K562 (cell line): ENCODE measurements around the gene TTC19. TPM values are rescaled to one million over a fixed set of nuclear protein-coding genes. Genes with fewer than 3 reads are reported as not detected.

Experiments
- ATAC-seq: fragments of 200-7000 bp; cut with Tn5 transposase; 3 replicates; pipeline ENCODE4 v1.9.1; 2020; ENCODE audit warnings: moderate library complexity
- BruUV-seq: library from RNA; stranded (reverse); fragments of 400-500 nt; replicated peaks from 2 replicates; lab custom pipeline; 2021; lab: Mats Ljungman, UMichigan
- CTCF ChIA-PET: fragments of 300-600 bp; formaldehyde crosslinking; extraction: SDS; loops from one replicate; lab custom pipeline; 2021; ENCODE audit warnings: low intra/inter-chr PET ratio; lab: Yijun Ruan, JAX
- POLR2A ChIA-PET: fragments of 300-600, 350-650 bp; sonication (Branson Sonifier 250); formaldehyde crosslinking; extraction: SDS; loops from one replicate; lab custom pipeline; 2021; ENCODE audit warnings: antibody characterized with exemption, inconsistent platforms; lab: Yijun Ruan, JAX
- DNase-seq, 4 experiments: peaks; one replicate each; pipeline versions ENCODE4 v3.0.0 to v3.0.0-alpha.2; 2011 to 2018; ENCODE audit warnings: low spot score in 3 of 4, mixed read lengths in 3 of 4; ENCODE audit errors: extremely low read depth in 1 of 4
- FAIRE-seq: peaks from 2 replicates; lab custom pipeline; 2011; peaks lifted over from hg19 to GRCh38; lab: Jason Lieb, UNC
- H2AFZ ChIP-seq: 2 replicates; pipeline ENCODE4 v1.6.0; 2011; ENCODE audit warnings: low read depth, low read length, control low read depth, inconsistent platforms
- H3K27ac ChIP-seq: fragments of 200-600 bp; 3 replicates; pipeline ENCODE4 v1.8.0; 2011; ENCODE audit warnings: low read depth, mild to moderate bottlenecking, control low read depth, inconsistent platforms, low read length, moderate library complexity, mixed read lengths; ENCODE audit errors: extremely low read depth
- H3K27me3 ChIP-seq, 2 experiments: fragments of 300-600 bp in 1 of 2; 2 replicates in 1 of 2; 3 replicates in 1 of 2; pipeline versions ENCODE4 v1.6.0 to v1.8.0; 2011; ENCODE audit warnings: inconsistent platforms in 2 of 2, low read length in 2 of 2, mild to moderate bottlenecking in 1 of 2, mixed read lengths in 1 of 2, moderate library complexity in 1 of 2; ENCODE audit not compliant: control insufficient read depth in 2 of 2, insufficient read depth in 2 of 2
- H3K36me3 ChIP-seq: fragments of 300-600 bp; 3 replicates; pipeline ENCODE4 v1.8.0; 2011; ENCODE audit warnings: mild to moderate bottlenecking, low read length, inconsistent platforms; ENCODE audit not compliant: control insufficient read depth, insufficient read depth
- H3K4me1 ChIP-seq, 2 experiments: fragments of 200-600 bp in 1 of 2; replicated peaks in 1 of 2; 2 replicates in 1 of 2; 3 replicates in 1 of 2; pipeline versions ENCODE4 v1.5.1 to v1.8.0; 2011; ENCODE audit warnings: inconsistent platforms in 2 of 2, low read length in 2 of 2, mild to moderate bottlenecking in 1 of 2, mixed read lengths in 1 of 2, moderate library complexity in 1 of 2; ENCODE audit not compliant: control insufficient read depth in 2 of 2, insufficient read depth in 2 of 2
- H3K4me2 ChIP-seq: 2 replicates; pipeline ENCODE4 v1.6.1; 2011; ENCODE audit warnings: low read length, control low read depth, inconsistent platforms, mixed read lengths; ENCODE audit not compliant: insufficient read depth
- H3K4me3 ChIP-seq: fragments of 200-600 bp; sonication (generic), shearing (Covaris generic); 2 replicates; pipeline ENCODE4 v1.5.1; 2016; ENCODE audit warnings: control low read depth, inconsistent platforms
- H3K79me2 ChIP-seq: fragments of 200-600 bp; 3 replicates; pipeline ENCODE4 v1.8.0; 2011; ENCODE audit warnings: low read length, inconsistent platforms; ENCODE audit not compliant: control insufficient read depth, insufficient read depth
- H3K9ac ChIP-seq, 2 experiments: 2 replicates each; pipeline versions ENCODE4 v1.6.0 to v1.6.1; 2011; ENCODE audit warnings: low read depth in 2 of 2, low read length in 2 of 2, control low read depth in 1 of 2, inconsistent platforms in 1 of 2, mild to moderate bottlenecking in 1 of 2, mixed read lengths in 1 of 2; ENCODE audit not compliant: insufficient read depth in 1 of 2
- H3K9me1 ChIP-seq: one replicate; pipeline ENCODE4 v1.6.0; 2011; ENCODE audit warnings: inconsistent platforms, mild to moderate bottlenecking, low read length, moderate library complexity; ENCODE audit not compliant: control insufficient read depth, insufficient read depth
- H3K9me3 ChIP-seq: replicated peaks from 2 replicates; pipeline ENCODE4 v1.5.1; 2011; ENCODE audit warnings: low read depth, low read length, inconsistent platforms; ENCODE audit not compliant: control insufficient read depth, insufficient read depth
- H4K20me1 ChIP-seq: replicated peaks from 2 replicates; pipeline ENCODE4 v1.6.1; 2011; ENCODE audit warnings: low read length, inconsistent platforms, mixed read lengths; ENCODE audit not compliant: control insufficient read depth, insufficient read depth
- CHCHD3 ChIP-seq: fragments of 250-450 bp; sonication (Bioruptor Pico); IDR thresholded peaks from 2 replicates; pipeline ENCODE4 v2.1.2; 2022; ENCODE audit warnings: mild to moderate bottlenecking
- CHD1 ChIP-seq: fragments of 200-600 bp; sonication (generic); IDR thresholded peaks from one replicate; pipeline ENCODE4 v1.6.1; 2012; ENCODE audit warnings: mild to moderate bottlenecking, moderate library complexity, low read length, inconsistent platforms
- CSDE1 ChIP-seq, 2 experiments: fragments of 450-650 bp; IDR thresholded peaks; 2 replicates each; pipeline ENCODE4 v1.6.1; 2016; ENCODE audit warnings: mild to moderate bottlenecking in 1 of 2
- ELK1 ChIP-seq: sonication (generic); formaldehyde crosslinking; IDR thresholded peaks from 2 replicates; pipeline ENCODE4 v1.8.1; 2022; ENCODE audit warnings: missing genetic modification reagents
- HDAC8 ChIP-seq: fragments of 450-650 bp; IDR thresholded peaks from 2 replicates; pipeline ENCODE4 v1.6.1; 2016; ENCODE audit warnings: mild to moderate bottlenecking, missing genetic modification characterization, moderate library complexity, missing compliant biosample characterization
- SNIP1 ChIP-seq: fragments of 450-650 bp; IDR thresholded peaks from 2 replicates; pipeline ENCODE4 v1.7.1; 2017; ENCODE audit warnings: low read depth, mild to moderate bottlenecking
- TAF15 ChIP-seq: fragments of 200-400 bp; formaldehyde crosslinking; IDR thresholded peaks from 2 replicates; pipeline ENCODE4 v1.6.1; 2017; ENCODE audit warnings: mild to moderate bottlenecking, low read depth, low read length, moderate library complexity
- TAL1 ChIP-seq: fragments of 450-650 bp; IDR thresholded peaks from 2 replicates; pipeline ENCODE4 v1.6.1; 2016; ENCODE audit warnings: mild to moderate bottlenecking
- TOE1 ChIP-seq, 2 experiments: fragments of 450-650 bp in 1 of 2; sonication (generic) in 1 of 2; formaldehyde crosslinking in 1 of 2; IDR thresholded peaks; 2 replicates each; pipeline versions ENCODE4 v1.7.1 to v1.8.0; 2016 to 2022; ENCODE audit warnings: borderline replicate concordance in 2 of 2, mild to moderate bottlenecking in 2 of 2, antibody characterized with exemption in 1 of 2, inconsistent platforms in 1 of 2, low read depth in 1 of 2, missing genetic modification reagents in 1 of 2, moderate library complexity in 1 of 2
- ZNF655 ChIP-seq: fragments of 250-450 bp; sonication (Bioruptor Pico); IDR thresholded peaks from 2 replicates; pipeline ENCODE4 v1.5.0; 2021
- ZNF668 ChIP-seq: fragments of 250-450 bp; sonication (Bioruptor Pico); IDR thresholded peaks from 2 replicates; pipeline ENCODE4 v1.8.0; 2022; ENCODE audit warnings: mild to moderate bottlenecking, inconsistent platforms
- ZNF785 ChIP-seq: fragments of 250-450 bp; sonication (Bioruptor Pico); IDR thresholded peaks from 2 replicates; pipeline ENCODE4 v1.4.0; 2020; ENCODE audit warnings: mild to moderate bottlenecking
- WGBS: fragments of 100-300 bp; shearing (Covaris generic); methylation state at CpG from one replicate; pipeline ENCODE4 v1.1.6; 2016; ENCODE audit warnings: low coverage, mixed read lengths; ENCODE audit not compliant: insufficient coverage; ENCODE audit errors: missing lambda C conversion rate; 5-methylcytosine and 5-hydroxymethylcytosine counted together
- in situ Hi-C: fragments of 300-500 bp; cut with MboI; formaldehyde crosslinking; loops from 4 replicates; pipeline ENCODE4 v1.15.0; 2018; ENCODE audit warnings: inconsistent platforms, mixed read lengths
- intact Hi-C: fragments of 100-400 bp; cut with micrococcal nuclease; formaldehyde crosslinking; loops from 2 replicates; pipeline ENCODE4 v1.14.2; 2022
- polyA plus RNA-seq, 8 experiments: library from polyadenylated mRNA; depleted of rRNA in 4 of 8; stranded (reverse) in 5 of 8; unstranded in 3 of 8; fragments of >200 nt; fragmentation: Nextera tagmentation in 2 of 8; fragmentation: Illumina TruSeq in 1 of 8; extraction: Ambion mirVana in 2 of 8; extraction: Trizol in 1 of 8; gene quantifications; 2 replicates each; pipeline versions ENCODE4 v1.2.1 to v1.2.3, GENCODE V29; 2011 to 2014; ENCODE audit warnings: inconsistent platforms in 1 of 8, missing spikeins in 1 of 8
- total RNA-seq, 7 experiments: library from RNA; depleted of rRNA in 6 of 7; stranded (reverse); fragments of >200 nt in 6 of 7; fragmentation: Illumina TruSeq in 2 of 7; extraction: Trizol in 2 of 7; gene quantifications; 2 replicates each; pipeline versions ENCODE4 v1.2.1 to v1.2.3, GENCODE V29; 2011 to 2021; ENCODE audit warnings: low replicate concordance in 1 of 7

TTC19 gene
- total and polyA plus RNA-seq, 9 of the 15 experiments (the other 6 are each of a cell fraction or from before 2014, with no cell fraction given): 8.1 to 60.8 (median 25.3) TPM

- in situ Hi-C loops (no loop called here), intact Hi-C loops (no loop called here)
- no peak for TF ChIP-seq TOE1 (IDR thresholded peaks at IDR 0.05; ENCODE audit: borderline replicate concordance)
- TF ChIP-seq TOE1 (CRISPR knock-in tag; IDR thresholded peaks at IDR 0.05; ENCODE audit: borderline replicate concordance, low read depth): no peak
- TF ChIP-seq ZNF785: no peak
- no peak for TF ChIP-seq ELK1
- TF ChIP-seq TAL1: no peak
- TF ChIP-seq TAF15: no peak
- no peak for TF ChIP-seq CHCHD3 (CRISPR knock-in tag)
- TF ChIP-seq HDAC8 (tag): no peak
- TF ChIP-seq ZNF655 (CRISPR knock-in tag): no peak
- TF ChIP-seq ZNF668 (CRISPR knock-in tag): no peak
- no peak for TF ChIP-seq CHD1
- TF ChIP-seq CSDE1 (IDR thresholded peaks at IDR 0.05): no peak
- TF ChIP-seq SNIP1: no peak
- Histone ChIP-seq H3K79me2 (no peaks in the 10 kb centered on the region), H3K4me2 (no peak overlapping the region), H3K4me3 (no peak overlapping the region), H3K36me3 (peaks cover 69% of the 10 kb centered on the region), H3K9me3 (no peaks in the 10 kb centered on the region), H4K20me1 (no peaks in the 10 kb centered on the region), H3K9ac (no peak overlapping the region), H2AFZ (no peak overlapping the region), H3K27me3 (no peaks in the 10 kb centered on the region), H3K9me1 (no peaks in the 10 kb centered on the region), H3K4me1 (no peaks in the 10 kb centered on the region), H3K27ac (no peak overlapping the region)
- CTCF ChIA-PET: no interaction called here
- ATAC-seq: no peak
- BruUV-seq: no TSS peak
- DNase-seq: no peak
- POLR2A ChIA-PET: no interaction called here
- FAIRE-seq: no peak
- 100% methylated on average over 1 of the region's 1 CpG for WGBS
Observed at GRCh38 chr17:16072031-16072430, 72.4 kb downstream of the TTC19 start.
